ENCODE measurements around the gene POLR2J. TPM values are rescaled to one million over a fixed set of nuclear protein-coding genes. Genes with fewer than 3 reads are reported as not detected.

The POLR2J gene
- total RNA-seq, 4 donors from 2014 or later: 9.6 to 24.0 (median 18.9) TPM

DNA sequence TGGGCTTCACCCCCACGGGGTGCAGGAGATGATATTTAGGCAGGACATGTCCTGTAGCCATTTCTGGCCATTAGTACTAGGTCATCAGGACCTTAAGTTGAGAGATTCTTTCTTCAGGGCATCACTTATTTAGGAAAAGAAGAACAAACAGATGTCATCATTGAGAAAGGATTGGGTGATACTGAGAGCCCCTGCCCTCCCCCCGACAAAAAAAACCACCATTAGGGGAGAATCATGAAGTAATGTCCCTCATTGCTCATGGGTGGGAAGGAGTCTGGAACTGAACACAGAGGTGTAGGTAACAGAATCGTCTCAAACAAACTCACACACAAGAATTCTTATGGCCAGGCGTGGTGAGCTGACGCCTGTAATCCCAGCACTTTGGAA is 51.7 kb downstream of the POLR2J start:
- no peak for DNase-seq (ENCODE audit: low spot score in 2 of 2)
- 75 to 88% methylated on average over 5 of the region's 5 CpGs for WGBS, 2 donors
- H3K4me1 ChIP-seq: peaks cover 0 to 21% (median 6%) of the 10 kb centered on the region in 4 donors
- peak overlapping the region in 3 of 4 donors; percentile 48 to 87 (median 67) for H3K27ac ChIP-seq
- H3K36me3 ChIP-seq: peaks cover 0 to 49% (median 0%) of the 10 kb centered on the region in 3 donors
- TF ChIP-seq EP300 (IDR thresholded peaks at IDR 0.05) (no peak), POLR2A (IDR thresholded peaks at IDR 0.05) (no peak)
- TF ChIP-seq, protein P1, sequence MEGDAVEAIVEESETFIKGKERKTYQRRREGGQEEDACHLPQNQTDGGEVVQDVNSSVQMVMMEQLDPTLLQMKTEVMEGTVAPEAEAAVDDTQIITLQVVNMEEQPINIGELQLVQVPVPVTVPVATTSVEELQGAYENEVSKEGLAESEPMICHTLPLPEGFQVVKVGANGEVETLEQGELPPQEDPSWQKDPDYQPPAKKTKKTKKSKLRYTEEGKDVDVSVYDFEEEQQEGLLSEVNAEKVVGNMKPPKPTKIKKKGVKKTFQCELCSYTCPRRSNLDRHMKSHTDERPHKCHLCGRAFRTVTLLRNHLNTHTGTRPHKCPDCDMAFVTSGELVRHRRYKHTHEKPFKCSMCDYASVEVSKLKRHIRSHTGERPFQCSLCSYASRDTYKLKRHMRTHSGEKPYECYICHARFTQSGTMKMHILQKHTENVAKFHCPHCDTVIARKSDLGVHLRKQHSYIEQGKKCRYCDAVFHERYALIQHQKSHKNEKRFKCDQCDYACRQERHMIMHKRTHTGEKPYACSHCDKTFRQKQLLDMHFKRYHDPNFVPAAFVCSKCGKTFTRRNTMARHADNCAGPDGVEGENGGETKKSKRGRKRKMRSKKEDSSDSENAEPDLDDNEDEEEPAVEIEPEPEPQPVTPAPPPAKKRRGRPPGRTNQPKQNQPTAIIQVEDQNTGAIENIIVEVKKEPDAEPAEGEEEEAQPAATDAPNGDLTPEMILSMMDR (IDR thresholded peaks at IDR 0.05): no peak
- no peak overlapping the region for H3K4me3 ChIP-seq
- no peaks in the 10 kb centered on the region for H3K9me3 ChIP-seq
- no peaks in the 10 kb centered on the region for H3K27me3 ChIP-seq

DNA sequence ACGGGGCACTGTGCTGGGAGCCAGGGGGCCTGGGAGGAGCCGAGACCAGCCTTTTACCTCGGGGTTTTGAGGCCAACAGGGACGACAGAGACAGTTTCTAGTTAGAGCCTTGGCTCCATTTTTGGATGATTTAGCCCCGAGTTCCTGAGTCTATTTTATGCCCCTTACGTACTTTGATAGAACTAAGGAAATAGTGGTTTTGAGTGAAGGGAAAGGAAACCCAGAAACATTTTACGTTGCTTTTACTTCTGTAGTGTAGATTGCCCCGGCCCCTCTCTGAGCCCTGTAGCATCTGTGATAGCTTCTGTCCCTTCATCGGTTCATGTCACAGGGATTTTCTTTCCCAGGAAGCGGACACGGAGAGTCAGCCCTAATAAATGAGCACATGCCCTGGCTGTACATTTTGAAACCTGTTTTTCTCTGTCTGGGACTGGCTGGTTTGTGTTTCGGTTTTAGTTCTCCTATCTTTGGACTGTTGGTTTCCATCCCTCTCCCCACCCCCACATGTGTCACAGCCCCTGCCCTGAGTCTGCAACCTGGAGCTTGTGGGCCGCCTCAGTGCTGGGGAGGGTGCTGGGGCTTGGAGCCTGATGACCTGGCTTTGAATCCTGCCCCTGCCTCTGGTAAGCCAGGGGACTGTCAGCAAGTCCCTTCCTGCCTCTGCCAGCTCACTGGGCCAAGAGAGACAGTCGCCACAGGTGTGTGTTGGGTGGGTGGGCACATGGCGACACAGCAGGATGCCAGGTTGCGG is 52.3 kb downstream of the POLR2J start:
- Histone ChIP-seq H3K27me3 (no peaks in the 10 kb centered on the region), H3K27ac (peak overlapping the region in 3 of 4 donors; percentile 48 to 87 (median 67)), H3K4me1 (peaks cover 0 to 20% (median 4%) of the 10 kb centered on the region in 4 donors), H3K4me3 (no peak overlapping the region), H3K36me3 (peaks cover 0 to 54% (median 0%) of the 10 kb centered on the region in 3 donors), H3K9me3 (no peaks in the 10 kb centered on the region)
- WGBS, 2 donors: 73 to 87% methylated on average over 16 of the region's 16 CpGs
- no peak for DNase-seq (ENCODE audit: low spot score in 2 of 2)
- TF ChIP-seq EP300 (IDR thresholded peaks at IDR 0.05): no peak

DNA sequence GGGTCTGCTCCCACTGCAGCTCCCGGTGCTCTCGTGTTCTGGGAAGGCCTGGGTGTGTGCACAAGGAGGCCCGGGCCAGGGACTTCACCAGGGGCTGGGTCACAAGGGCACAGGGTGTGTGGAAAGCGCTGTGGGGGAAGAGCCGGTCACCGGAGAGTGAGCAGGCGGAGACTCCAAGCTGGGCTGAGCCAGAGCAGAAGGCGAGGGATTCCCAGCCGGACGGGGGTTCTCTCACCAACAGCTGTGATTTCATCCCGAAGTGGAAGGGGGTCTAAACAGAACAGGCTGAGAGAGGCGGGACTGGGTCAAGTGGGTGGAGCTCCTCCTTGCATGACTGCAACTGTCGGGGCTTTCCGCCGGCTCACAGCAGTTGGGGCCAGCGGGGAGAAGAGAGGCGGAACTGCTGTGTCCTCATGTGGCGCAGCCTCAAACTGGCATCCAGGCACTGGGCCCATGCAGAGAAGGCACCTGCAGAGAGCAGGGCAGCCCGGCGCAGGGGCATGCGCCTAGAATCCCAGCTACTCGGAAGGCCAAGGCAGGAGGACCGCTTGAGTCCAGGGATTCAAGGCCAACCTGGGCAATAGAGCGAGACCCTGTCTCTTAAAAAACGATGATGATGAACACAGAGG is 53.0 kb downstream of the POLR2J start:
- peaks cover 0 to 61% (median 0%) of the 10 kb centered on the region in 3 donors for H3K36me3 ChIP-seq
- peak overlapping the region in 3 of 4 donors; percentile 48 to 87 (median 67) for H3K27ac ChIP-seq
- WGBS, 2 donors: 71 to 76% methylated on average over 23 to 24 of the region's 25 CpGs
- H3K9me3 ChIP-seq: no peaks in the 10 kb centered on the region
- TF ChIP-seq, protein P1 (IDR thresholded peaks at IDR 0.05): no peak
- TF ChIP-seq EP300 (IDR thresholded peaks at IDR 0.05): no peak
- TF ChIP-seq POLR2A (IDR thresholded peaks at IDR 0.05): no peak
- H3K4me1 ChIP-seq: peaks cover 0 to 18% (median 2%) of the 10 kb centered on the region in 4 donors
- DNase-seq (ENCODE audit: low spot score in 2 of 2): no peak
- no peak overlapping the region for H3K4me3 ChIP-seq
- H3K27me3 ChIP-seq: no peaks in the 10 kb centered on the region

DNA sequence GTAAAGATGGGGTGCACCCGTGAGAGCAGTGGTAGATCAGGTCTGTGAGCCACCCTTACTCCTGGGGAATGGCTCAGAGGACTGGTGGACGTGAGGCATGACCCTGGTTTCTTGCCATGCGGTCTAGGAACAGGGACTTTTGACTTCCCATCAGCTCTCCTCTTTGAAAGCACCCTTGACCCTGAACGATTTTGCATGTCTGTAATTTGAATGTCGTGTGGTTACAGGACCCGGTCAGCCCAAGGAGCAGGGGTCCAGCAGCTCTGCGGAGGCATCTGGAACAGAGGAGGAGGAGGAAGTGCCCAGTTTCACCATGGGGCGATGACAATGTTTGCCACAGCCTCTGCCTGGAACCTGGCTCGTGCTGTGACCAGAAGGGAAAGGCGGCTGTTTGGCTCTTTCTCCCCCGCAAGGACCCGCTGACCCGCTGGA is 53.9 kb downstream of the POLR2J start:
- peaks cover 0 to 16% (median 0%) of the 10 kb centered on the region in 4 donors for H3K4me1 ChIP-seq
- peak overlapping the region in 2 of 4 donors; percentile 48 to 87 for H3K27ac ChIP-seq
- DNase-seq (ENCODE audit: low spot score in 2 of 2): no peak
- no peak overlapping the region for H3K4me3 ChIP-seq
- WGBS, 2 donors: 77 to 86% methylated on average over 10 to 13 of the region's 13 CpGs
- no peak for TF ChIP-seq POLR2A (IDR thresholded peaks at IDR 0.05)
- no peak for TF ChIP-seq EP300 (IDR thresholded peaks at IDR 0.05)
- TF ChIP-seq, protein P1 (IDR thresholded peaks at IDR 0.05): no peak
- no peaks in the 10 kb centered on the region for H3K9me3 ChIP-seq
- no peaks in the 10 kb centered on the region for H3K27me3 ChIP-seq
- H3K36me3 ChIP-seq: peaks cover 0 to 69% (median 0%) of the 10 kb centered on the region in 3 donors

DNA sequence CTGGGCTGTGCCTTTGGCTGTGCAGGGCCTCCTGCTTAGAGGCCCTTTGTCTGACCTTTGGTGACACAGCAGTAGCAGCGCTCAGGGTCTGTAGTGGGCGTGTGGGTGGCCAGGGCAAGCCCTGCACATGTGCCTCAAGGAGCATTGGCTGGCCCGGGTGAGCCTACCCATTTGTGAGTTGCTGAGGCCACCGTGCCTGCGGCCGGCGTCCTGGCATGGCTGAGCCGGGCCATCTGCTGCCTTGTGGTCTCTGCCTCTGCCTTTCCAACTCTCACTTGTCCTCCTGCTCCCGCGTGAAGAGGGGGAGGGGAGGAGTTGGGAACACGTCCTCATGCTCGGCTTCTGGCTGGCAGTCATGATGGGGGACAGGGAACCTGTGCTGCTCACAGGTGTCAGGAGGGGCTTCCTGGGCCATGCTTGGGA is 54.6 kb downstream of the POLR2J start:
- no peak for TF ChIP-seq POLR2A (IDR thresholded peaks at IDR 0.05)
- no peak for TF ChIP-seq EP300 (IDR thresholded peaks at IDR 0.05)
- TF ChIP-seq, protein P1 (IDR thresholded peaks at IDR 0.05): no peak
- WGBS, 2 donors: 48 to 54% methylated on average over 7 to 12 of the region's 12 CpGs
- DNase-seq (ENCODE audit: low spot score in 2 of 2): no peak
- Histone ChIP-seq H3K27me3 (no peaks in the 10 kb centered on the region), H3K36me3 (peaks cover 0 to 74% (median under 1%) of the 10 kb centered on the region in 3 donors), H3K27ac (peak overlapping the region in 1 of 4 donors; percentile 87), H3K4me3 (no peak overlapping the region), H3K9me3 (no peaks in the 10 kb centered on the region), H3K4me1 (peaks cover 0 to 16% (median 0%) of the 10 kb centered on the region in 4 donors)

Other genes starting within 250 kb of the POLR2J start
- 10 to 100 TPM in 1 of 4 donors, 1 to 10 TPM in 3; 2.4 to 10.8 (median 7.6) TPM for gene SH2B2, start 192.1 kb downstream of the POLR2J start, total RNA-seq
- gene SPDYE6, start 122.5 kb downstream of the POLR2J start, total RNA-seq: not detected
- 10 to 100 TPM; 34.7 to 62.1 (median 48.5) TPM for gene PRKRIP1, start 82.6 kb downstream of the POLR2J start, total RNA-seq
- 10 to 100 TPM in 1 of 4 donors, 1 to 10 TPM in 3; 4.4 to 18.6 (median 7.7) TPM for gene ORAI2, start 45.3 kb downstream of the POLR2J start, total RNA-seq
- 10 to 100 TPM; 17.4 to 21.0 (median 19.1) TPM for gene ALKBH4, start 14.1 kb downstream of the POLR2J start, total RNA-seq
- 10 to 100 TPM; 14.6 to 41.4 (median 28.2) TPM for gene LRWD1, start 13.9 kb downstream of the POLR2J start, total RNA-seq
- 10 to 100 TPM; 10.5 to 56.1 (median 32.3) TPM for gene RASA4B, start 38.9 kb upstream of the POLR2J start, total RNA-seq
- 10 to 100 TPM in 1 of 4 donors, 1 to 10 TPM in 3; 1.5 to 10.0 (median 6.7) TPM for gene UPK3BL2, start 64.8 kb upstream of the POLR2J start, total RNA-seq
- gene SPDYE2, start 72.3 kb upstream of the POLR2J start, total RNA-seq: under 1 TPM in 1 of 4 donors, not detected in 3; 0.42 TPM
- 10 to 100 TPM in 3 of 4 donors, 1 to 10 TPM in 1; 9.6 to 27.8 (median 15.4) TPM for gene POLR2J3, start 93.7 kb upstream of the POLR2J start, total RNA-seq
- 10 to 100 TPM; 45.9 to 78.6 (median 56.7) TPM for gene RASA4, start 137.8 kb upstream of the POLR2J start, total RNA-seq
- 10 to 100 TPM; 30.6 to 56.1 (median 40.6) TPM for gene UPK3BL1, start 163.9 kb upstream of the POLR2J start, total RNA-seq
- gene SPDYE2B, start 171.4 kb upstream of the POLR2J start, total RNA-seq: not detected
- gene POLR2J2, start 192.7 kb upstream of the POLR2J start, total RNA-seq: 1 to 10 TPM in 3 of 4 donors, under 1 TPM in 1; 0.22 to 7.3 (median 2.8) TPM